GM12875 (cell line): ENCODE results near the gene ZNF773.

Experiments
- H3K4me3 ChIP-seq: one replicate; pipeline ENCODE4 v1.5.1; 2011; ENCODE audit warnings: low read depth, low read length, control low read depth
- TF ChIP-seq, protein P1 (sequence below): IDR thresholded peaks from 2 replicates; pipeline ENCODE4 v1.5.1; 2011; ENCODE audit warnings: low read depth, mild to moderate bottlenecking, control low read depth, inconsistent platforms, low read length, moderate library complexity, borderline replicate concordance; ENCODE audit not compliant: insufficient read depth

Gene ZNF773

DNA sequence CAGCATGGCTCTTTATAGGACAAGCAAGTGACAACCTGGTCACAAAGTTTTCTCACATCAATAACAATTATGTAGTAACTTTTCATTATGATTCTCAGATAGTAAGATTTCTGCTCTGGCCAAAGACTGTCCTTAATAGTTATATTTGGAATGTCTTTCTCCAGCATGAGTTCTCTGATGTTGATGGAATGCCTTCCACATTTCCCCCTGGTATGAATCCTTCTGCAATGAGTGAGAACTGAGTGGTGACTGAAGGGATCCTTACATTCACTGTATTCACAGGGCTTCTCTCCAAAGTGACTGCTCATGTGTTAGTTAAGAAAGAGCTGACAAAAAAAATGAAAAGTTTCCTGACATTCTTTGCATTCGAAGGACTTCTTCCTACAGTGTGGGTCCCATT lies 46.8 kb downstream of the ZNF773 start:
- no peak overlapping the region for H3K4me3 ChIP-seq

DNA sequence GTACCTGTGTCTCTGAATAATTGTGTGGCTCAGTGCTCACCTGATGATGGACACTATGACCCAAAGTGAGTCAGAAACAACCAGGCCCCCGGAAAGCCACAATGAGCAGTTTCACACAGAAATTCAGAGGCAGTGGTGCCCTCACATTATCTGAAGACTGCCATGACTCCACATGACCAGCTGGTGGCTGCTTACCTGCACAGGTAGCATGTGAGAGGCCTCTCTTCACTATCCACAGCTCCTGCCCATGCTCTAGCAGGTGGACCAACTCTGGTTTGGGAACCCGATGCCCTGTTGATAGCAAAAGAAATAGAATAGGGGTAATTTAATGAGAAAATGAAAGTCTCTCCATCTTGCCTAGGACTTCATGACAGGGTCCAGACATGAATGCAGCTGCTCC lies 52.7 kb downstream of the ZNF773 start:
- TF ChIP-seq, protein P1, sequence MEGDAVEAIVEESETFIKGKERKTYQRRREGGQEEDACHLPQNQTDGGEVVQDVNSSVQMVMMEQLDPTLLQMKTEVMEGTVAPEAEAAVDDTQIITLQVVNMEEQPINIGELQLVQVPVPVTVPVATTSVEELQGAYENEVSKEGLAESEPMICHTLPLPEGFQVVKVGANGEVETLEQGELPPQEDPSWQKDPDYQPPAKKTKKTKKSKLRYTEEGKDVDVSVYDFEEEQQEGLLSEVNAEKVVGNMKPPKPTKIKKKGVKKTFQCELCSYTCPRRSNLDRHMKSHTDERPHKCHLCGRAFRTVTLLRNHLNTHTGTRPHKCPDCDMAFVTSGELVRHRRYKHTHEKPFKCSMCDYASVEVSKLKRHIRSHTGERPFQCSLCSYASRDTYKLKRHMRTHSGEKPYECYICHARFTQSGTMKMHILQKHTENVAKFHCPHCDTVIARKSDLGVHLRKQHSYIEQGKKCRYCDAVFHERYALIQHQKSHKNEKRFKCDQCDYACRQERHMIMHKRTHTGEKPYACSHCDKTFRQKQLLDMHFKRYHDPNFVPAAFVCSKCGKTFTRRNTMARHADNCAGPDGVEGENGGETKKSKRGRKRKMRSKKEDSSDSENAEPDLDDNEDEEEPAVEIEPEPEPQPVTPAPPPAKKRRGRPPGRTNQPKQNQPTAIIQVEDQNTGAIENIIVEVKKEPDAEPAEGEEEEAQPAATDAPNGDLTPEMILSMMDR = no peak

More for the DNA sequence above, 46.8 kb downstream of the ZNF773 start:
- TF ChIP-seq, protein P1 = no peak

DNA sequence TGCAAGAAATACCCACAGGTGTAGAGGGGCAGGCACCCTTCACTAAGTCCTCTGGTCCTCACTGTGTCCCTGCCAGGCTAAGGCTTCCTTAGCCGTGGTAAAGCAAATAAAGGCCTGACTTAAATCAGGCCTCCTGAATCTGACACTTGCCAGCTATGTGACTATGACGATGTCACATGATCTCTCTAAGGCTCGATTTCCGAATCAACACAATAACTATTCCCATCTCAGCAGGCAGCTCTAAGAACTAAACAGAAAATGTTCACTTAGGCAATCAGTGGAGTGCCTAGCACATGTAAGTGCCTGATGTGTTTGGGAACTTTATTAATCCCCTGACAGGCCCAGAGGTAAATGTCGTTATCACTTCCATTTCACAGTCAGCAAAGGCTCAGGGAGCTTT lies 57.9 kb downstream of the ZNF773 start:
- TF ChIP-seq, protein P1 = no peak
- H3K4me3 ChIP-seq = no peak overlapping the region

More for the DNA sequence above, 52.7 kb downstream of the ZNF773 start:
- no peak overlapping the region for H3K4me3 ChIP-seq
